IMR-90 (cell line): ENCODE data around the gene CLIC5. TPM values are rescaled to one million over a fixed set of nuclear protein-coding genes. Genes with fewer than 3 reads are reported as not detected.

Source experiments
- ATAC-seq: fragments of 200-7000 bp; cut with Tn5 transposase; 2 replicates; pipeline ENCODE4 v1.9.1; 2020; ENCODE audit warnings: low read depth, mild to moderate bottlenecking, moderate library complexity
- BruUV-seq: library from RNA; stranded (reverse); fragments of 400-500 nt; replicated peaks from 2 replicates; lab custom pipeline; 2021; lab: Mats Ljungman, UMichigan
- CTCF ChIA-PET: fragments of 300-600 bp; formaldehyde crosslinking; extraction: SDS; loops from one replicate; lab custom pipeline; 2021; ENCODE audit warnings: antibody characterized with exemption; lab: Yijun Ruan, JAX
- POLR2A ChIA-PET: fragments of 300-600 bp; sonication (Branson Sonifier 250); formaldehyde crosslinking; loops from one replicate; lab custom pipeline; 2022; ENCODE audit warnings: antibody characterized with exemption; ENCODE audit not compliant: unreplicated experiment; lab: Charles Lee
- DNase-seq: peaks from one replicate; pipeline ENCODE4 v3.0.0; 2013
- H2AFZ ChIP-seq: replicated peaks from 2 replicates; pipeline ENCODE3; 2013; ENCODE audit warnings: low read length, mild to moderate bottlenecking; ENCODE audit not compliant: poor library complexity
- H2AK5ac ChIP-seq: 2 replicates; pipeline ENCODE4 v1.6.1; 2013; ENCODE audit warnings: low read depth, low read length, inconsistent platforms
- H2AK9ac ChIP-seq: replicated peaks from 2 replicates; pipeline ENCODE3; 2013; ENCODE audit warnings: mild to moderate bottlenecking, low read depth, low read length, moderate library complexity; ENCODE audit not compliant: poor library complexity
- H2BK120ac ChIP-seq: 2 replicates; pipeline ENCODE4 v1.6.1; 2013; ENCODE audit warnings: low read depth, low read length, inconsistent platforms
- H2BK15ac ChIP-seq: 3 replicates; pipeline ENCODE4 v1.6.1; 2013; ENCODE audit warnings: low read depth, low read length, inconsistent platforms
- H2BK20ac ChIP-seq: 2 replicates; pipeline ENCODE4 v1.6.1; 2013; ENCODE audit warnings: low read depth, mild to moderate bottlenecking, inconsistent platforms, low read length, moderate library complexity
- H2BK5ac ChIP-seq: 2 replicates; pipeline ENCODE4 v1.6.1; 2013; ENCODE audit warnings: mild to moderate bottlenecking, low read depth, low read length, inconsistent platforms; ENCODE audit not compliant: poor library complexity, severe bottlenecking
- H3K14ac ChIP-seq: replicated peaks from 2 replicates; pipeline ENCODE4 v1.6.1; 2013; ENCODE audit warnings: low read depth, low read length, inconsistent platforms
- H3K18ac ChIP-seq: 2 replicates; pipeline ENCODE4 v1.6.1; 2013; ENCODE audit warnings: low read depth, low read length, control low read depth
- H3K23ac ChIP-seq: 2 replicates; pipeline ENCODE4 v1.6.1; 2013; ENCODE audit warnings: low read depth, low read length, inconsistent platforms
- H3K27ac ChIP-seq: 2 replicates; pipeline ENCODE4 v1.5.1; 2013; ENCODE audit warnings: mild to moderate bottlenecking, control low read depth, low read length; ENCODE audit not compliant: insufficient read depth
- H3K27me3 ChIP-seq: 2 replicates; pipeline ENCODE4 v1.6.1; 2013; ENCODE audit warnings: low read length; ENCODE audit not compliant: control insufficient read depth, insufficient read depth
- H3K36me3 ChIP-seq: 2 replicates; pipeline ENCODE4 v1.6.1; 2013; ENCODE audit warnings: low read length, mixed read lengths; ENCODE audit not compliant: control insufficient read depth, insufficient read depth
- H3K4ac ChIP-seq: 2 replicates; pipeline ENCODE4 v1.6.1; 2013; ENCODE audit warnings: low read depth, low read length, inconsistent platforms
- H3K4me1 ChIP-seq: 2 replicates; pipeline ENCODE4 v1.6.1; 2013; ENCODE audit warnings: low read length, mixed read lengths; ENCODE audit not compliant: control insufficient read depth, insufficient read depth
- H3K4me2 ChIP-seq: 2 replicates; pipeline ENCODE4 v1.6.1; 2013; ENCODE audit warnings: low read depth, mild to moderate bottlenecking, control low read depth, low read length, moderate library complexity
- H3K4me3 ChIP-seq: 2 replicates; pipeline ENCODE4 v1.5.1; 2013; ENCODE audit warnings: low read depth, mild to moderate bottlenecking, control low read depth, low read length, moderate library complexity; ENCODE audit not compliant: insufficient read depth
- H3K56ac ChIP-seq: 2 replicates; pipeline ENCODE4 v1.6.1; 2013; ENCODE audit warnings: low read length, inconsistent platforms; ENCODE audit not compliant: insufficient read depth; ENCODE audit errors: extremely low read depth
- H3K79me1 ChIP-seq, 2 experiments: 2 replicates each; pipeline ENCODE4 v1.6.1; 2013; ENCODE audit warnings: low read length in 2 of 2, inconsistent platforms in 1 of 2, low read depth in 1 of 2
- H3K9ac ChIP-seq: 2 replicates; pipeline ENCODE4 v1.6.1; 2013; ENCODE audit warnings: low read depth, low read length, control low read depth
- H3K9me1 ChIP-seq: 2 replicates; pipeline ENCODE4 v1.6.1; 2013; ENCODE audit warnings: low read length, inconsistent platforms; ENCODE audit not compliant: insufficient read depth
- H3K9me3 ChIP-seq: 2 replicates; pipeline ENCODE4 v1.6.1; 2013; ENCODE audit warnings: low read length; ENCODE audit not compliant: control insufficient read depth, insufficient read depth
- H4K20me1 ChIP-seq: 2 replicates; pipeline ENCODE4 v1.6.1; 2013; ENCODE audit warnings: low read length, inconsistent platforms; ENCODE audit not compliant: insufficient read depth
- H4K5ac ChIP-seq: 2 replicates; pipeline ENCODE4 v1.6.1; 2013; ENCODE audit warnings: mild to moderate bottlenecking, low read depth, low read length, control low read depth
- H4K8ac ChIP-seq, 2 experiments: 2 replicates each; pipeline ENCODE4 v1.6.1; 2013; ENCODE audit warnings: low read depth in 2 of 2, low read length in 2 of 2, control low read depth in 1 of 2, inconsistent platforms in 1 of 2
- H4K91ac ChIP-seq: 2 replicates; pipeline ENCODE4 v1.6.1; 2013; ENCODE audit warnings: low read depth, low read length, inconsistent platforms; ENCODE audit not compliant: insufficient read depth
- CEBPB ChIP-seq: IDR thresholded peaks from 2 replicates; pipeline ENCODE4 v1.6.1; 2012; ENCODE audit warnings: low read depth, low read length, improper control_type of control experiment
- USF2 ChIP-seq: fragments of 150-350 bp; IDR thresholded peaks from 2 replicates; pipeline ENCODE4 v1.6.1; 2017; ENCODE audit warnings: mild to moderate bottlenecking, antibody characterized with exemption, low read length, low read depth
- WGBS, 2 experiments: methylation state at CpG; one replicate each; pipeline versions ENCODE4 v1.1.5 to v1.1.7; 2013; ENCODE audit warnings: missing lambda C conversion rate in 2 of 2; ENCODE audit not compliant: insufficient read length in 1 of 2; ENCODE audit errors: extremely low coverage in 2 of 2; 5-methylcytosine and 5-hydroxymethylcytosine counted together
- dilution Hi-C: fragments of 300-500 bp; cut with HindIII; formaldehyde crosslinking; loops from one replicate; pipeline ENCODE4 v1.14.3; 2018; ENCODE audit warnings: low sequenced_read_pairs; ENCODE audit not compliant: unreplicated experiment
- in situ Hi-C: fragments of 300-500 bp; cut with MboI; formaldehyde crosslinking; loops from 3 replicates; pipeline ENCODE4 v1.14.3; 2019; ENCODE audit warnings: low sequenced_read_pairs, inconsistent platforms, mixed read lengths
- intact Hi-C: fragments of 100-400 bp; cut with micrococcal nuclease; formaldehyde crosslinking; loops from 2 replicates; pipeline ENCODE4 v1.10.0; 2022
- polyA plus RNA-seq, 3 experiments: library from polyadenylated mRNA; depleted of rRNA; stranded (reverse); fragments of >200 nt; gene quantifications; 2 replicates each; pipeline ENCODE4 v1.2.3, GENCODE V29; 2012; ENCODE audit warnings: low replicate concordance in 1 of 3
- total RNA-seq: library from RNA; depleted of rRNA; stranded (reverse); fragments of >200 nt; gene quantifications from 2 replicates; pipeline ENCODE4 v1.2.3, GENCODE V29; 2012

The CLIC5 gene
- total and polyA plus RNA-seq, 2 of the 4 experiments (the other 2 are of a cell fraction): not detected

- ChIA-PET CTCF (no interaction called here), POLR2A (no interaction called here)
- in situ Hi-C loops: no loop called here
- DNase-seq (no peak), ATAC-seq (no peak)
- no peak overlapping the region for H4K5ac ChIP-seq
- no peaks in the 10 kb centered on the region for H3K9me1 ChIP-seq
- no peaks in the 10 kb centered on the region for H3K9me3 ChIP-seq
- no peak overlapping the region for H2AK9ac ChIP-seq
- no peak overlapping the region for H2BK5ac ChIP-seq
- no peak overlapping the region for H2BK120ac ChIP-seq
- H3K23ac ChIP-seq: no peak overlapping the region
- TF ChIP-seq USF2 (no peak), CEBPB (peak; percentile 34; the same call in 1 of the 2 replicates)
- no peaks in the 10 kb centered on the region for H3K4me1 ChIP-seq
- no peak overlapping the region for H2AK5ac ChIP-seq
- H3K56ac ChIP-seq: no peak overlapping the region
- H3K36me3 ChIP-seq: no peaks in the 10 kb centered on the region
- dilution Hi-C loops: no loop called here
- no peak overlapping the region for H2AFZ ChIP-seq
- no peak overlapping the region for H4K91ac ChIP-seq
- no peak overlapping the region for H3K9ac ChIP-seq
- H3K79me1 ChIP-seq: no peaks in the 10 kb centered on the region
- no peak overlapping the region for H3K4ac ChIP-seq
- no peak overlapping the region for H2BK20ac ChIP-seq
- no peak overlapping the region for H3K14ac ChIP-seq
- no peak overlapping the region for H2BK15ac ChIP-seq
- no peak overlapping the region for H3K18ac ChIP-seq
- no CpG with 5 or more reads among the region's 1 CpG for WGBS, 2 experiments
- no peak overlapping the region for H4K8ac ChIP-seq
- H3K4me2 ChIP-seq: no peak overlapping the region
- intact Hi-C loops: no loop called here
- H4K20me1 ChIP-seq: no peaks in the 10 kb centered on the region
- peaks cover 2% of the 10 kb centered on the region for H3K27me3 ChIP-seq
- no peak overlapping the region for H3K27ac ChIP-seq
- H3K4me3 ChIP-seq: no peak overlapping the region
- BruUV-seq: no TSS peak
These were observed 170.1 kb downstream of the CLIC5 start for GRCh38 chr6:45845567-45845966.
